ENCODE data around the gene TMEM161B. TPM values are rescaled to one million over a fixed set of nuclear protein-coding genes. Genes with fewer than 3 reads are reported as not detected.

Gene TMEM161B
- 10 to 100 TPM; 20.5 to 35.7 (median 24.1) TPM for total RNA-seq

- 0 to 2% methylated on average over 23 to 26 of the region's 46 CpGs for WGBS, 2 donors
- intact Hi-C loops (cut with DNase I) = no loop called here
- Histone ChIP-seq H3K36me3 (no peaks in the 10 kb centered on the region), H3K27ac (peak within 1 kb of the TSS; percentile 18 to 74 (median 50)), H3K9me3 (no peaks in the 10 kb centered on the region), H3K4me3 (replicated peaks in 1 of 3) (peak within 1 kb of the TSS; percentile 56 to 83 (median 81)), H3K4me1 (peaks cover 23 to 26% of the 10 kb centered on the region in 2 donors), H3K27me3 (no peaks in the 10 kb centered on the region)
- TF ChIP-seq POLR2A (IDR thresholded peaks at IDR 0.05) = peak in 1 of 2 donors; percentile 79
- TF ChIP-seq CTCF (IDR thresholded peaks at IDR 0.05) = no peak
- peak; percentile 97 to 98 for DNase-seq
Observed at GRCh38 chr5:88268385-88269184, at the start of gene TMEM161B. Gene TMEM161B, minus strand, starts transcription at chr5:88268845. Its CDS starts 122 bp downstream, at chr5:88268723.

- Histone ChIP-seq H3K9me3 (no peaks in the 10 kb centered on the region), H3K27me3 (no peaks in the 10 kb centered on the region), H3K36me3 (no peaks in the 10 kb centered on the region), H3K27ac (no peak overlapping the region), H3K4me1 (no peaks in the 10 kb centered on the region), H3K4me3 (replicated peaks in 1 of 3) (no peak overlapping the region)
- no peak for DNase-seq
- 35 to 37% methylated on average over 2 of the region's 2 CpGs for WGBS, 2 donors
- intact Hi-C loops (cut with DNase I) = no loop called here
- TF ChIP-seq POLR2A (IDR thresholded peaks at IDR 0.05) (no peak), CTCF (IDR thresholded peaks at IDR 0.05) (no peak)
Observed at GRCh38 chr5:88304356-88304755, 35.7 kb upstream of the TMEM161B start.

- TF ChIP-seq CTCF (IDR thresholded peaks at IDR 0.05) = no peak
- no peak for TF ChIP-seq POLR2A (IDR thresholded peaks at IDR 0.05)
- Histone ChIP-seq H3K36me3 (no peaks in the 10 kb centered on the region), H3K4me3 (replicated peaks in 1 of 3) (no peak overlapping the region), H3K27ac (no peak overlapping the region), H3K9me3 (no peaks in the 10 kb centered on the region), H3K27me3 (no peaks in the 10 kb centered on the region), H3K4me1 (no peaks in the 10 kb centered on the region)
- intact Hi-C loops (cut with DNase I) = no loop called here
- no peak for DNase-seq
Observed at GRCh38 chr5:88298425-88298824, 29.8 kb upstream of the TMEM161B start.

GRCh38 chr5:88290801-88291200 lies 22.2 kb upstream of the TMEM161B start:
- TF ChIP-seq CTCF (IDR thresholded peaks at IDR 0.05) (no peak), POLR2A (IDR thresholded peaks at IDR 0.05) (no peak)
- Histone ChIP-seq H3K27me3 (no peaks in the 10 kb centered on the region), H3K9me3 (no peaks in the 10 kb centered on the region), H3K36me3 (no peaks in the 10 kb centered on the region), H3K27ac (no peak overlapping the region), H3K4me3 (replicated peaks in 1 of 3) (no peak overlapping the region), H3K4me1 (no peaks in the 10 kb centered on the region)
- no peak for DNase-seq
- intact Hi-C loops (cut with DNase I) = no loop called here
- WGBS, 2 donors = 80 to 88% methylated on average over 3 of the region's 3 CpGs

GRCh38 chr5:88288528-88289197 lies 20.0 kb upstream of the TMEM161B start:
- DNase-seq = no peak

More at GRCh38 chr5:88288528-88289197, 20.0 kb upstream of the TMEM161B start:
- WGBS, 2 donors = 77 to 87% methylated on average over 5 of the region's 5 CpGs
- intact Hi-C loops (cut with DNase I) = no loop called here
- Histone ChIP-seq H3K27ac (no peak overlapping the region), H3K4me1 (no peaks in the 10 kb centered on the region), H3K27me3 (no peaks in the 10 kb centered on the region), H3K9me3 (no peaks in the 10 kb centered on the region), H3K4me3 (replicated peaks in 1 of 3) (no peak overlapping the region), H3K36me3 (no peaks in the 10 kb centered on the region)
- no peak for TF ChIP-seq POLR2A (IDR thresholded peaks at IDR 0.05)
- no peak for TF ChIP-seq CTCF (IDR thresholded peaks at IDR 0.05)
